Activated CD4-positive, alpha-beta T cell treated with anti-CD3 and anti-CD28 coated beads, Interleukin-2, Interleukin-6, amounts not matched to agents 100 ng/mL and 50 ng/mL, durations not matched to agents 16 hours and 8 hours (primary cell): Measurements from ENCODE around the gene LTBP4.
"Not testable (repeated sequence)": the region's sequence is repeated elsewhere in the genome, so short reads cannot be mapped to it uniquely, and the experiment has no call there.

Source experiments
- DNase-seq: peaks from one replicate; pipeline ENCODE4 v3.0.0-alpha.2; 2020

LTBP4 gene

DNA sequence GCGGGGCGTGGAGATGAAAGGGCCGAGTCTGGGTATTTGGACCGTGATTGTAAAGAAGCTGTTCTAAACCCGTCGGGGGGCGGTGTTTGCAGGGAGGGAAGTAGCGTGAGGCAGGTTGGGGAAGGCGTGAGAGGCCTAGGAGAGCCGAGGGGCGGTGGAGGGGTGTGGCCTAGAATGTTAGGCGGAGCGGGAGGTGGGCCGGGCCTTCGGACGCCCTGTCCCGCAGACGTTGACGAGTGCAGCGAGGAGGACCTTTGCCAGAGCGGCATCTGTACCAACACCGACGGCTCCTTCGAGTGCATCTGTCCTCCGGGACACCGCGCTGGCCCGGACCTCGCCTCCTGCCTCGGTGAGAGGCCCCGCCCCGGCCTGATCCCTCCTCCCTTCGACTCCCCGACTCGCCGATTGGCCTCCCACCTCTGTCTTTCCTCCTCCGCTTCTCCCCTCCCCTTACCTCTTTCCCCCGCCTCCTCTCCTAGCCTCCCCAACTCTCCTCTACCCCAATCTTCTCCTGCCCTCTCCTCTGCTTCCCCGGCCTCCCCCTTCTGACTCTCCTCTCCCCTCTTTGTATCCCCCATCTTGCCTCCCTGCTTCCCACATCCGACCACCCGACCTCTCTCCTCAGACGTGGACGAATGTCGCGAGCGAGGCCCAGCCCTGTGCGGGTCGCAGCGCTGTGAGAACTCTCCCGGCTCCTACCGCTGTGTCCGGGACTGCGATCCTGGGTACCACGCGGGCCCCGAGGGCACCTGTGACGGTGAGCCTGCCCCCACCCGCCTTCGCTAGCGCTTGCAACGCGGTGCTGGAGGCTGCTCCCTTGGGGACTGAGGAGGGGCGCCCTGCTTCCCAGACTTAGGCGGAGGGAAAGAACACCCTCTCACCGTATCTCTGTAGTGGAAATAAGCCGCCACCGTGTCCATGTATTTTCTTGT lies 12.8 kb downstream of the LTBP4 start:
- peak; percentile 88 for DNase-seq

GRCh38 chr19:40614622-40615411 lies 13.6 kb downstream of the LTBP4 start:
- DNase-seq = peak; percentile 88

- DNase-seq = no peak
Measured at GRCh38 chr19:40616178-40616577, 15.0 kb downstream of the LTBP4 start.

- no peak for DNase-seq
Measured at GRCh38 chr19:40616941-40617340, 15.8 kb downstream of the LTBP4 start.

GRCh38 chr19:40617961-40618360 lies 16.8 kb downstream of the LTBP4 start:
- no peak for DNase-seq

GRCh38 chr19:40619333-40620160 lies 18.4 kb downstream of the LTBP4 start:
- no peak for DNase-seq

DNA sequence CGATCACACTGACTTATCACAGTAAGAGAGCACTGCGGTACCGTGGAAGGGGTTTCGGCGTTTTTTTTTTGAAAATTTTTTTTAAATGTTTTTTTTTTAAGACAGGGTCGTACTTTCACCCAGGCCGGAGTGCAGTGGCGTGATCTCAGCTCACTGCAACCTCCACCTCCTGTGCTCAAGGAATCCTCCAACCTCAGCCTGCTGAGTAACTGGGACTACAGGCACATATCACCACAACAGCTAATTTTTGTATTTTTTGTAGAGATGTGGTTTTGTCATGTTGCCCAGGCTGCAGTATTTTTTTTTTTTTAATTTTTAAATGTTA lies 19.0 kb downstream of the LTBP4 start:
- no peak for DNase-seq

GRCh38 chr19:40621283-40621682 lies 20.1 kb downstream of the LTBP4 start:
- DNase-seq = no peak

DNA sequence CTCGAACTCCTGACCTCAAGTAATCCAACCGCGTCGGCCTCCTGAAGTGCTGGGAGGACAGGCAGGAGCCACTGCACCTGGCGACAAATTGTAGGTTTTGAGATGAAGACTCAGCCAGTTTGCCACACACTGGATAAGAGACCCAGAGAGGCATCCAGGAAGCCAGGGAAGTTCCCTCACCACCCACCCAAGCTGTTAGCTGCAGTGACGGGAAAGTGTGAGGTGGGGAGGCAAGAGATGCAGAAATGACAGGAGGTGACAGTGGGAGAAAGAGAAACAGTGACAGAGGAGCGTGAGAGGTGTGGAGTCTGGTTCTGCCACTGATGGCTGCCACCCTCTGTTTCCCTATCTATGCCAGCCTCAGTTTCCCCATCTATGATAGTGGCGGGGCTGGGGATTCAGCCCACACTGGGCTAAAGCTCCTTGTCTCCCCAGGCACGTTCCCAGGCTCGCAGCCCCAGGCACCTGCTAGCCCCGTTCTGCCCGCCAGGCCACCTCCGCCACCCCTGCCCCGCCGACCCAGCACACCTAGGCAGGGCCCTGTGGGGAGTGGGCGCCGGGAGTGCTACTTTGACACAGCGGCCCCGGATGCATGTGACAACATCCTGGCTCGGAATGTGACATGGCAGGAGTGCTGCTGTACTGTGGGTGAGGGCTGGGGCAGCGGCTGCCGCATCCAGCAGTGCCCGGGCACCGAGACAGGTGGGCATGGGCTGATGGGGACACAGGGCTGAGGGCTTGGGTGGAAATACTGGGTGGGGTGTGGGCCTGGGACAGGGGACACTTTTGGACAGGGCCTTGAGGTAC lies 21.0 kb downstream of the LTBP4 start:
- no peak for DNase-seq

DNA sequence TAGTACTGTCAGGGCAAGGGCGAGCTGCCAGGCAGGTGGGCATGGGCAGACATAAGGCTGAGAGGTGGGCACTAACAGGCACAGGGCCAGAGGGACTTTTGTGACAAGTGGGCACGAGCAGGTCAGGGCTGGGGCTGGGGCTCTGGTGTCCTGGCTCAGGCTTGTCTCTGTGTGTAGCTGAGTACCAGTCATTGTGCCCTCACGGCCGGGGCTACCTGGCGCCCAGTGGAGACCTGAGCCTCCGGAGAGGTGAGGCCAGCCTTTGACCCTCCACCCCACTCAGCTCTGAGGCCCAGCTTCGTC lies 21.6 kb downstream of the LTBP4 start:
- DNase-seq = no peak

GRCh38 chr19:40623403-40624251 lies 22.5 kb downstream of the LTBP4 start:
- peak; percentile 48 for DNase-seq

DNA sequence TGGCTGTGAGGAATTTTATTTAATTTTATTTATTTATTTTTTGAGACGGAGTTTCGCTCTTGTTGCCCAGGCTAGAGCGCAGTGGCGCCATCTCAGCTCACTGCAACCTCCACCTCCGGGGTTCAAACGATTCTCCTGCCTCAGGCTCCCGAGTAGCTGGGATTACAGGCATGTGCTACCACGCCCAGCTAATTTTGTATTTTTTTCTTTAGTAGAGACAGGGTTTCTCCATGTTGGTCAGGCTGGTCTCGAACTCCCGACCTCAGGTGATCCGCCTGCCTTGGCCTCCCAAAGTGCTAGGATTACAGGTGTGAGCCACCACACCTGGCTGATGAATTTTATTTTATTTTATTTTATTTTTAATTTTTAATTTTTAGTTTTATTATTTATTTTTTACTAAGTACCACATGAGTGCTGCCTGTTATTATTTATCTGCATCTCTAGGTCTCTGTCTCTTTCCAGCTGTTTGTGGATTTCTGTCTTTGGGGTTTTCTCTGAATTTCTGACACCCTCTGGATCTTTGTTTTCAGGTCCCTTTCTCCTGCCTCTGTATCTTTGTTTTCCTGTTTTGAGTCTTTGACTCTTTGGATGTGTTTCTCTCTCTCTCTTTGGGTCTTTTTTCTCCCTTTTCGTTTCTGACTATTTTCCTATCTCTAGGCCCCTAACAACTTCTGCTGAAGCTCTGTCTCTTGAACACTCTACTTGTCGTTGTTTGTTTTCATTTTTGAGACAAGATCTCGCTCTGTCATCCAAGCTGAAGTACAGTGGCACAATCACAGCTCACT lies 23.4 kb downstream of the LTBP4 start:
- DNase-seq = not testable (repeated sequence)

GRCh38 chr19:40625406-40626120 lies 24.4 kb downstream of the LTBP4 start:
- no peak for DNase-seq

DNA sequence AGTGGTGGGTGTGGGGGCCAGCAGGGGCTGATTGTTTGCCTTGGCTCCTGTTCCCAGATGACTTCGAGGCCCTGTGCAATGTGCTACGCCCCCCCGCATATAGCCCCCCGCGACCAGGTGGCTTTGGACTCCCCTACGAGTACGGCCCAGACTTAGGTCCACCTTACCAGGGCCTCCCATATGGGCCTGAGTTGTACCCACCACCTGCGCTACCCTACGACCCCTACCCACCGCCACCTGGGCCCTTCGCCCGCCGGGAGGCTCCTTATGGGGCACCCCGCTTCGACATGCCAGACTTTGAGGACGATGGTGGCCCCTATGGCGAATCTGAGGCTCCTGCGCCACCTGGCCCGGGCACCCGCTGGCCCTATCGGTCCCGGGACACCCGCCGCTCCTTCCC lies 25.7 kb downstream of the LTBP4 start:
- DNase-seq = no peak

DNA sequence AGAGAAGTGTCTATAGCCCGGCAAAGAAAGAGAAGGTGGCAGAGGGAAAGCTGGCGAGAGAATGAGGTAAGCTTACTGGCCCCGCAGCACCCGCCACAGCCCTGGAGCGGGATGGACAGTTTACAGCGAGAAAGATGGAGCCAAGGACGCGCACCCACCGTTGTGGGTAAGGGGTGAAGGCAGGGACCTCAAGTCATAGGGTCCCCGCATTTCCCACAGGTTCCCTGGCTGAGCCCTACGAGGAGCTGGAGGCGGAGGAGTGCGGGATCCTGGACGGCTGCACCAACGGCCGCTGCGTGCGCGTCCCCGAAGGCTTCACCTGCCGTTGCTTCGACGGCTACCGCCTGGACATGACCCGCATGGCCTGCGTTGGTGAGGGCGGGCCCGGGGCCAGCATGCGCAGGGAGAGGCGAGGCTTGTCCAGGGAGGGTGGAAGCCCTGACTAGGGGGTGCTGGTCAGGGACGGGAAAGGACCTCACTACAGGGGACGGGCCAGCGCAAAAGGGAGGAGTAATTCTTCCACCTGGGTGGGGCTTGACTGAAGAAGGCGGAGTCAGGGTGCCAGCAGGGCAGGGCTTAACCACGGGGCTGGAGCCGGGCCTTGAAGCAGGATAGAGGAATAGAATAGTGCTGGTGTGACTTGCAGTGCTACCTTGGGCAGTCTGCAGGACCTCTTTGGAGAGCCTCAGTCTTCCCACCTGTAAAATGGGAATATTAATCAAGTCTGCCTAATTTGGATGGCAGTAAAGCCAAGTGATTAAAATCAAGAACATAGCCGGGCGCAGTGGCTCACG lies 26.5 kb downstream of the LTBP4 start:
- DNase-seq = no peak

DNA sequence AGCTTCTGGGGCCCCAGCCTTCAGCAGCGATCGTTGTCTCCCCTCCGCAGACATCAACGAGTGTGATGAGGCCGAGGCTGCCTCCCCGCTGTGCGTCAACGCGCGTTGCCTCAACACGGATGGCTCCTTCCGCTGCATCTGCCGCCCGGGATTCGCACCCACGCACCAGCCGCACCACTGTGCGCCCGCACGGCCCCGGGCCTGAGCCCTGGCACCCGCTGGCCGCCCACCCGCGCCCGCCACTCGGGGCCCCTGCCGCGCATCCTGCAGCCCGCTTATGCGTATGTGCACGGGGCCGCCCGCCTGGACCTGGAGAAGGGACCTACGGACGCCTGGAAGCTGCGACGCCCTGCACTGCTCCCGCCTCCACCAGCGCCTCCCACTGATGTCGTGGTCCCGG lies 28.2 kb downstream of the LTBP4 start:
- DNase-seq = no peak

- DNase-seq = no peak
Measured at GRCh38 chr19:40630571-40631160, 29.5 kb downstream of the LTBP4 start.

DNA sequence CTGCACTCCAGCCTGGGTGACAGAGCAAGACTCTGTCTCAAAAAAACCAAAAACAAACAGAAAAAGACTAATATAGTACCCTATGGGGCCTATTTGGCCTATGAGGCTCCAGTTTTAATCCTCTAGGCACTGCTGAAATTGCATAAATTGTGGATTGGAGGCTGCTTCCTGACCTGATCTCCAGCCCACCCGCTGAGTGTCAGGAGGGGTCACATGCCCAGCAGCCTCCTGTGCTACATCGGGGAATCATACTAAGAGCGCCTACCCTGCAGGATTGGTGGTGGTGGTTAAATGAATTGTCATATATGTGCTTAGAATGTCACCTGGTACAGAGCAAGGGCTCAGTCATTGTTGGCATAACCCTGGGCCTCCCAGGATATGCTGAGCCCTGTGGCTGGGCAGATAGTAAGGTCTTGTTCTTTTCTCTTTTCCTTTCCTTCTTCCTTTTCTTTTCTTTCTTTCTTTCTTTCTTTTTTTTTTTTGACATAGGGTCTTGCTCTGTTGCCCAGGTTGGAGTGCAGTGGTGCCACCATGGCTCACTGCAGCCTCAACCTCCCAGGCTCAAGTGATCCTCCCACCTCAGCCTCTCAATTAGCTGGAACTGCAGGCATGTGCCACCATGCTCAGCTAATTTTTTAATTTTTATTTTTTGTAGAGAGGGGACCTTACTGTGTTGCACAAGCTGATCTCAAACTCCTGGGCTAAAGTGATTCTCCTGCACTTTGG lies 31.3 kb downstream of the LTBP4 start:
- DNase-seq = no peak
